HG03045 (cell line): ENCODE measurements around the gene ARRDC3.
"Not testable (repeated sequence)": the region's sequence is repeated elsewhere in the genome, so short reads cannot be mapped to it uniquely, and the experiment has no call there.

Experiments
- ATAC-seq: cut with Tn5 transposase; IDR thresholded peaks from one replicate; pipeline ENCODE4 v1.9.1; 2021; ENCODE audit warnings: mild to moderate bottlenecking, moderate library complexity; ENCODE audit not compliant: unreplicated experiment

Gene ARRDC3

GRCh38 chr5:91385596-91385995 is 2.5 kb upstream of the ARRDC3 start:
- not testable (repeated sequence) for ATAC-seq

DNA sequence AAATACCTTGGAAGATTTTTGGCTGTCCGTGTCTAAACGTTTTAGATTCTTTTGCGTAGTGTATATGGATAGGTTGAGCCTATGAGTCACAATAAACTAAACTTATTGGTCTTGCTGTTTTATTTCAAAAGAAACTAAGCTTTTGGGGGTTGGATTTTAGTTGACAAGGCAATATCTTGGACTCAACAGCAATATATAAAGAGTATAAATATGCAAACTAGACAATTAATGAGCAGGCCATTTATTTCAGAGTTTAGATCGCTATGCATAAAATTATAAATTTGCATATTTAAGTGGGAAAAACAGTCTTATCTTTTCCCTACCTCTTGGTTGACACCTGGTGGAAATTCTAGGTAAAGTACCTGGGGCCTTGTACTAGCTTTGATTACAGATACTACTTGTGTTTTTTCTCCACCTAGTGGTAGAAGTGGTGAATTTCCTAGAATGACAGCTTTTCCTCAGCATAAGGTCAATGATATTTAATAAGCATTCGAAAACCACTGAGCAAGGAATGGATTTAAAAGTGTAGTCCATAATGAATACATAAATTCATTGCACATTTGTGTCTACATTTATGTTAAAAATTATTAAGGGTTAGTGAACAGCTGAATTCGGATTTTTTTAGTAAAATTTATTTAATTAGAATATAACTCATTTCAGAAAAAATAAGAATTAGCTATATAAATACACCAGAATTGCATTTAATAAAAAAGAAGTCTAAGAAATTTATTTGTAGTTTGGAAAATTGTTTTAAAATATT is 1.7 kb upstream of the ARRDC3 start:
- ATAC-seq = peak; percentile 8

- no peak for ATAC-seq
These were observed 811 bp upstream of the ARRDC3 start for GRCh38 chr5:91383956-91384300.

DNA sequence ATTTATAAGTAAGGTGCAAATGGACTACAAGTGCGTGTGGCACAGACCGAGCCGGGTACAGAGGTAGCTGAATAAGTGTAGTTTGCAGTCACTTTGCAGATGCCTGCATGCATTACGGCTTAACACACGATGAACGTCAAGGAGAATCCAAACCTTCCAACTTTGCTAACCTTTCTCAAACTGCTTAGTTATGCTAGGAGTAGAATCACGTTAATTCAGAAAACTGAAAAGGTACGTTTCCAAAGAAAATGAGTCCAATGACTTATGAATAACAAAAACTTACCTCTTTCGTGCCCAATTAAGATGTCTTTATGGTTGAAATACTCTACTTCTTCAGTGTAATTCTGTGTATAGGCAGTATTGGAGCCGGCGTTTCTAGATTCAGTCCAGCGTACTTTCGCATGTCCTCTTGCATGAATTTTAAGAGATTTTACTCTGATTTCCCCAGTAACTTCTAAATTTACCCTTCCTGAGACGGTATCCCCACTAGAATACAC is 539 bp downstream of the ARRDC3 start:
- no peak for ATAC-seq

DNA sequence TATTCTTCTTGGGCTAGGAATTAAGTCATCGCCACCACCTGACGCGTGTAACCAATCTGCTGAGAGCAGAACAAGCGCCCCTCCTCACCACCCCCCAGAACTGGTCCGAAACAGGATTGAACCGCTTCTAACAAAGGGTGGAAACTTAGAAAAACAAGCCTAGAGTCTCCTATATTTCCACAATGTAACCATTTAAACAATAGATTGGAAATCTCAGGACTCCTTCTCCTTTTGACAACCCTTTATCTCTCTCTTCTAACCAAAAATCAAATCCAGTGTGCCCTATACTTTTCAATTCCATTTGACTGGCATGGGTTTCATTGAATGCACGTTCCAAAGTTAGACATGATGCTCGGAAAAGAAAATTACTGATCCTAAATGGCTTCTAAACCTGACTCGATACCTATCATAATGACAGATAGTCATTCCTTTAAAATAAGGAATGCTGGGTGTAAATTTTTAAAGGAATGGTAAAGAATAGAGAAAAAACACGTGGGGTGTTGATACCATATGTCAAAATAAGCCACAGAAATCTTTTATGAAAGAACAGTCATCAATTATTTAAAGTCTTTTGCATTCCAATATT is 1.2 kb downstream of the ARRDC3 start:
- peak; percentile 7 for ATAC-seq

GRCh38 chr5:91381239-91381773 is 1.8 kb downstream of the ARRDC3 start:
- ATAC-seq = no peak

DNA sequence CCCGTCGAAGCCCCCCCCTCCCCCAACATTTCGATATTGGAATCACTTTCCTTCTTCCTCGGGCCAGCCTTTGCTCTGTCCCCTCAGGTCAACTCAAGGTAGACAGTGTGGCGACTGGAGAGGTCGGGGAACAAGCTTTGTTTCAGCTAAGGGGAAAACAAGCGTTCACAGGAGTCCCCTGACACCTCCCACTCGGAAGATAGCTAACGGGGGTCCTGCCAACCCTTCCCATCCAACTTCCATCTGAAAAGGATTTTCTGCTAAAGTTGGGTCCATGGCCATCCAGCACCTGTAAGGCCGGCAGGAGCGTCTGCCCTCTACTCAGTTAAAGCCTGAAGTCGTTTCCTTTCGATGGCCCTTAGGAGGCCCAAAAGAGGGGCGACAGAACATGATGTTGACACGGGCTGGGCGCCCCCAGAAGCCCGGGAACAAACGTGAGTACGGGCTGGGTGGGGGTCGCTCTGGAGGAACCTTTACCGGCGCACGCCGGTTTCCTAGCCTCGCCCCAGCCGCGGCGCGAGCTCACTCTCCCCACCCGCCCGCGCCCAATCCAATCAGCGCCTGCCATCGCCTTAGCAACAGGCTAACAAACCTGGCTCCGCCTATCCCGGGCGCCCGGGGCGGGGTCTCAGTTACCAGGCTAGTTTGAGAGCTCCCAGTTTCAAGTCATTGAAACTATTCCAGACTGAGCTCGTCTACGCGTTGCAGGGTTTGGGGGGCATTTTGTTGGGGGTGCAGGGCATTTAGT is 2.5 kb downstream of the ARRDC3 start:
- ATAC-seq = peak; percentile 54

DNA sequence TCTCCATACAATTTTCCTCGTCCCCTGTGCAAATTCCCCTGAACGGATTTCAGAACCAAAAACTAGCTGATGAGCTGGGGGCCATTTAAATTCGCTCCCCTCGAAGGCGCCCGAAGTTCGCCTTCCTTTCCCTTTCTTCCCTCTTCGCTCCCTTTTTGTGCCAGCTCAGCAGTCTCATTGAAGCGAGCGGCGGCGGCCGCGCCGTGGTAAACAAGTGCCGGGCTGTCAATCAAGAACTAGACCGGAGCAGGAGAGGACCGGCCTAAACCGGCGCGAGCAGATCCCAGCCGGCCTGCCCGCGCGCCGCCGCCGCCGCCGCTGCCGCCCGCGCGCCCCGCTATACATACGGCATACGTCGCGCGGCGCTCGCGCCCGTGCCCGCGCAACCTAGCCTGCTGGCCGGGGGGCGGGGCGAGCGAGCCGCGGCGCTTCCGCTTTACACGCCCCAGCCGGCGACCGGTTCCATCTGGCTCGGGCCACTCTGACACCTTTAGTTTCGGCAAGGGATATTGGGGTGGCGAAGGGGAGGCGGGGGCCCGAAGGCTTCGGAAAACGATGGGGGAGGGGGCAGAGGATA is 3.1 kb downstream of the ARRDC3 start:
- peak; percentile 70 for ATAC-seq

GRCh38 chr5:91379246-91379913 is 3.7 kb downstream of the ARRDC3 start:
- no peak for ATAC-seq

GRCh38 chr5:91378752-91379211 is 4.3 kb downstream of the ARRDC3 start:
- ATAC-seq = no peak

- no peak for ATAC-seq
These were observed 8.1 kb downstream of the ARRDC3 start for GRCh38 chr5:91374893-91375520.

- no peak for ATAC-seq
These were observed 9.5 kb downstream of the ARRDC3 start for GRCh38 chr5:91373600-91373999.

GRCh38 chr5:91373006-91373405 is 10.1 kb downstream of the ARRDC3 start:
- no peak for ATAC-seq

- no peak for ATAC-seq
These were observed 13.6 kb downstream of the ARRDC3 start for GRCh38 chr5:91369480-91369879.

GRCh38 chr5:91367908-91368648 is 15.0 kb downstream of the ARRDC3 start:
- ATAC-seq = no peak

DNA sequence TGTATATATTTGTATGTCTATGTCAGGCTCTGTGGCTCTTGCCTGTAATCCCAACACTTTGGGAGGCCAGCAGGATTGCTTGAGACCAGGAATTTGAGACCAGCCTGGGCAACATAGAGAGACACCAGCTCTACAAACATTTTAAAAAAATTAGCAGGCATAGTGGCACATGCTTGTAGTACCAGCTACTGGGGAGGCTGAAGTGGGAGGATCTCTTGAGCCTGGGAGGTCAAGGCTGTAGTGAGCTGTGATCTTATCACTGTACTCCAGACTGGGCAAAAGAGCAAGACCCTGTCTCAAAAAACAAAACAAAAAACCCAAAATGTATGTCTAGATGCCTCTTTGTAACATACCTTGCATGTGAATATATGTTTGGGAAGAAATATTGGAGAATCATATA is 15.8 kb downstream of the ARRDC3 start:
- ATAC-seq = no peak

GRCh38 chr5:91366551-91366950 is 16.6 kb downstream of the ARRDC3 start:
- no peak for ATAC-seq

GRCh38 chr5:91365498-91365897 is 17.6 kb downstream of the ARRDC3 start:
- ATAC-seq = no peak

DNA sequence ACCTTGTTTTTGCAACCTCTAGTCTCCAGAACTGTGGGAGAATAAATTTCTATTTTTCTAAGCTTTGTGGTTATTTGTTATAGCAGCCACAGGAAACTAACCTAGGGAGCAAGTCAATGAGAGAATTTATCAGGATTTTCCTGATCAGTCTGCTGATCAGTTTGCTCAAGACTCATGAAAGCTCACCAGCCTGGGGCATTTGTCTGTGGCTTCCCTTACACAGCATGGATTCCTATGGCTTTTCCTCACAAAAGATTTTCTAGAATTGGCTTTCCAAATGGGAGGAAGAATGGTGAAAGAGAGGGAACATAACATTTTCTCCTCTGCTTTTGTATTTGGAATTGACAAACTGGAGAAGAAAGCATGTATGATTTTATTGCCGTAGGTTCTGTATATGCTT is 20.2 kb downstream of the ARRDC3 start:
- ATAC-seq = no peak
